CD4-positive, alpha-beta T cell (primary cell): ENCODE results near the gene ITGB3. TPM values are rescaled to one million over a fixed set of nuclear protein-coding genes. Genes with fewer than 3 reads are reported as not detected.

Source experiments
- ATAC-seq: fragments of 200-7000 bp; cut with Tn5 transposase; one replicate; pipeline ENCODE4 v1.10.0; 2022; ENCODE audit warnings: mild to moderate bottlenecking; ENCODE audit not compliant: poor library complexity
- CTCF ChIA-PET: fragments of 350-600 bp; sonication (Branson Sonifier 250); formaldehyde crosslinking; loops from one replicate; lab custom pipeline; 2021; ENCODE audit warnings: antibody characterized with exemption, inconsistent platforms; lab: Charles Lee
- POLR2A ChIA-PET: fragments of 350-600 bp; sonication (Branson Sonifier 250); formaldehyde crosslinking; loops from one replicate; lab custom pipeline; 2021; ENCODE audit warnings: antibody characterized with exemption, inconsistent platforms; lab: Charles Lee
- DNase-seq, 14 experiments: peaks; one replicate each; pipeline ENCODE4 v3.0.0-alpha.2; 2013 to 2020; ENCODE audit warnings: mixed read lengths in 2 of 14
- H3K27ac ChIP-seq, 2 donors: one replicate each; pipeline versions ENCODE4 v1.5.1 to v1.7.0; 2013; ENCODE audit warnings: low read length in 2 of 2, low read depth in 1 of 2, mild to moderate bottlenecking in 1 of 2
- H3K27me3 ChIP-seq, 2 experiments: 1 replicate in 1 of 2; 2 replicates in 1 of 2; pipeline versions ENCODE4 v1.6.1 to v1.7.0; 2013; ENCODE audit warnings: low read length in 2 of 2, control low read depth in 1 of 2, mild to moderate bottlenecking in 1 of 2, moderate library complexity in 1 of 2; ENCODE audit not compliant: insufficient read depth in 2 of 2, control insufficient read depth in 1 of 2
- H3K36me3 ChIP-seq: one replicate; pipeline ENCODE4 v1.6.1; 2013; ENCODE audit warnings: low read length, control low read depth; ENCODE audit not compliant: insufficient read depth
- H3K4me1 ChIP-seq: one replicate; pipeline ENCODE4 v1.6.1; 2013; ENCODE audit warnings: low read length, control low read depth; ENCODE audit not compliant: insufficient read depth
- H3K4me3 ChIP-seq: one replicate; pipeline ENCODE4 v1.5.1; 2013; ENCODE audit warnings: mild to moderate bottlenecking, low read length, moderate library complexity
- H3K9me3 ChIP-seq, 2 experiments: 1 replicate in 1 of 2; 2 replicates in 1 of 2; pipeline versions ENCODE4 v1.6.1 to v1.7.0; 2013; ENCODE audit warnings: low read length in 2 of 2, mild to moderate bottlenecking in 2 of 2, control low read depth in 1 of 2, moderate library complexity in 1 of 2; ENCODE audit not compliant: control insufficient read depth in 1 of 2, insufficient read depth in 1 of 2
- H3K27ac Mint-ChIP-seq: one replicate; pipeline ENCODE4 v1.8.0; 2020; ENCODE audit warnings: mixed read lengths
- H3K27me3 Mint-ChIP-seq: one replicate; pipeline ENCODE4 v1.8.0; 2021; ENCODE audit warnings: mixed read lengths
- H3K36me3 Mint-ChIP-seq: one replicate; pipeline ENCODE4 v1.8.0; 2021; ENCODE audit warnings: low read depth, mixed read lengths
- H3K4me1 Mint-ChIP-seq: one replicate; pipeline ENCODE4 v1.8.0; 2021; ENCODE audit warnings: low read depth, mixed read lengths
- H3K4me3 Mint-ChIP-seq: one replicate; pipeline ENCODE4 v1.8.0; 2020; ENCODE audit warnings: mild to moderate bottlenecking, mixed read lengths
- H3K9me3 Mint-ChIP-seq: one replicate; pipeline ENCODE4 v1.8.0; 2020; ENCODE audit warnings: mixed read lengths
- CTCF ChIP-seq: fragments of 200-600 bp; IDR thresholded peaks from one replicate; pipeline ENCODE4 v1.8.0; 2022; ENCODE audit warnings: antibody characterized with exemption, mild to moderate bottlenecking
- intact Hi-C, 2 experiments: fragments of 100-400 bp; cut with DNase I in 1 of 2; cut with micrococcal nuclease in 1 of 2; formaldehyde crosslinking; loops; one replicate each; pipeline versions ENCODE4 v1.15.1 to v1.9.0; 2023 to 2025; cut with DNase I, micrococcal nuclease
- total RNA-seq, 174 experiments: library from RNA in 2 of 174; stranded (reverse) in 2 of 174; gene quantifications; one replicate each; pipeline ENCODE4 v1.2.3 and lab custom pipeline; 2021 to 2026

The ITGB3 gene
- total RNA-seq, 2 experiments from 2014 or later: 0.05 TPM; not detected in 1

GRCh38 chr17:47286198-47286914 is 32.7 kb downstream of the ITGB3 start:
- H3K4me3 Mint-ChIP-seq: no peak overlapping the region
- CTCF ChIA-PET: no interaction called here
- no peak overlapping the region for H3K4me3 ChIP-seq
- no peaks in the 10 kb centered on the region for H3K4me1 ChIP-seq
- no peaks in the 10 kb centered on the region for H3K9me3 ChIP-seq
- no peaks in the 10 kb centered on the region for H3K4me1 Mint-ChIP-seq
- DNase-seq: no peak
- TF ChIP-seq CTCF: no peak
- intact Hi-C loops: no loop called here
- H3K9me3 Mint-ChIP-seq: no peaks in the 10 kb centered on the region
- no peaks in the 10 kb centered on the region for H3K27me3 ChIP-seq
- no peaks in the 10 kb centered on the region for H3K36me3 ChIP-seq
- no peaks in the 10 kb centered on the region for H3K27me3 Mint-ChIP-seq
- POLR2A ChIA-PET: no interaction called here
- no peak for ATAC-seq
- H3K27ac Mint-ChIP-seq: no peak overlapping the region
- H3K27ac ChIP-seq: no peak overlapping the region
- no peaks in the 10 kb centered on the region for H3K36me3 Mint-ChIP-seq

DNA sequence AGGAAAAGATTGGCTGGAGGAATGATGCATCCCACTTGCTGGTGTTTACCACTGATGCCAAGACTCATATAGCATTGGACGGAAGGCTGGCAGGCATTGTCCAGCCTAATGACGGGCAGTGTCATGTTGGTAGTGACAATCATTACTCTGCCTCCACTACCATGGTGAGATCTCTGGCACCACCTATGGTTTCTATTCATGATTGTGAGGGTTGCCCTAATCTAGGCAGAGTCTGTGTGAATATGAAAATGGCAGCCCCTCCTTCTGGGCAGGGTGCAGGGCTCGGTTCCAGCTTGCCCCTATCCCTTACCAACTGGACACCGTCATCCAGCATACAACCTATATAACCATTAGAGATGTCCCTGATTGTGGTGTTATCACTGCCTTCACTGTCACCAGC is 33.4 kb downstream of the ITGB3 start:
- no peak overlapping the region for H3K27ac ChIP-seq
- intact Hi-C loops: no loop called here

DNA sequence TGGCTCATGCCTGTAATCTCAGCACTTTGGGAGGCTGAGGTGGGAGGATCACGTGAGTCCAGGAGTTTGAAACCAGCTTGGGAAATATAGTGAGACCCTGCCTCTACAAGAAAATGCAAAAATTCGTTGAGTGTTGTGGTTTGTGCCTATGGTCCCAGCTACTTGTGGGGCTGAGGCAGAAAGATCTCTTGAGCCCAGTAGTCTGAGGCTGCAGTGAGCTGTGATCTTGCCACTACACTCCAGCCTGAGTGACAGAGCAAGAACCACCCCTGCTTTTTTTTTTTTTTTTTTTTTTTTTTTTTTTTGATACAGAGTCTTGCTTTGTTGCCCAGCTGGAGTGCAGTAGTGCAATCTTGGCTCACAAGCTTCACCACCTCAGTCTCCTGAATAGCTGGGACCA is 34.0 kb downstream of the ITGB3 start:
- Histone ChIP-seq H3K27me3 (no peaks in the 10 kb centered on the region), H3K4me1 (no peaks in the 10 kb centered on the region), H3K36me3 (no peaks in the 10 kb centered on the region), H3K4me3 (no peak overlapping the region), H3K9me3 (no peaks in the 10 kb centered on the region), H3K27ac (no peak overlapping the region)
- ATAC-seq (no peak), DNase-seq (no peak)
- Mint-ChIP-seq H3K36me3 (no peaks in the 10 kb centered on the region), H3K9me3 (no peaks in the 10 kb centered on the region), H3K27me3 (no peaks in the 10 kb centered on the region), H3K27ac (no peak overlapping the region), H3K4me1 (no peaks in the 10 kb centered on the region), H3K4me3 (no peak overlapping the region)
- no peak for TF ChIP-seq CTCF
- ChIA-PET POLR2A (no interaction called here), CTCF (interaction anchor here (0.8 kb wide), 1 partner anchor 127 kb away, joined by 5 read pairs; no protein-coding TSS in a partner anchor)
- intact Hi-C loops: no loop called here

More for the DNA sequence above, 33.4 kb downstream of the ITGB3 start:
- no peaks in the 10 kb centered on the region for H3K4me1 Mint-ChIP-seq
- no peak overlapping the region for H3K4me3 Mint-ChIP-seq
- no peaks in the 10 kb centered on the region for H3K36me3 Mint-ChIP-seq
- Histone ChIP-seq H3K4me1 (no peaks in the 10 kb centered on the region), H3K27me3 (no peaks in the 10 kb centered on the region), H3K4me3 (no peak overlapping the region), H3K9me3 (no peaks in the 10 kb centered on the region), H3K36me3 (no peaks in the 10 kb centered on the region)
- ChIA-PET CTCF (interaction anchor here (0.8 kb wide), 1 partner anchor 126 kb away, joined by 5 read pairs; no protein-coding TSS in a partner anchor), POLR2A (no interaction called here)
- ATAC-seq (no peak), DNase-seq (no peak)
- no peaks in the 10 kb centered on the region for H3K27me3 Mint-ChIP-seq
- no peaks in the 10 kb centered on the region for H3K9me3 Mint-ChIP-seq
- no peak for TF ChIP-seq CTCF
- no peak overlapping the region for H3K27ac Mint-ChIP-seq
